HCT116 (cell line): ENCODE measurements around the gene THSD7B.

Experiments
- EZH2phosphoT487 ChIP-seq: fragments of 200-600 bp; IDR thresholded peaks from 2 replicates; pipeline ENCODE4 v1.6.1; 2018; ENCODE audit warnings: antibody characterized with exemption, borderline replicate concordance
- POLR2A ChIP-seq: IDR thresholded peaks from 2 replicates; pipeline ENCODE4 v1.7.0; 2011; ENCODE audit warnings: borderline replicate concordance; ENCODE audit not compliant: insufficient read depth, insufficient read length; ENCODE audit errors: extremely low read depth
- SP1 ChIP-seq: IDR thresholded peaks from 2 replicates; pipeline ENCODE4 v1.6.1; 2012; ENCODE audit warnings: low read depth
- SRF ChIP-seq: IDR thresholded peaks from 2 replicates; pipeline ENCODE4 v1.6.1; 2012; ENCODE audit warnings: low read depth
- ZNF274 ChIP-seq: fragments of 200-500 bp; sonication (Bioruptor generic); IDR thresholded peaks from 2 replicates; pipeline ENCODE4 v1.6.1; 2014; ENCODE audit warnings: mild to moderate bottlenecking, low read depth, low read length, inconsistent platforms
- TF ChIP-seq, protein P1 (sequence below), 3 experiments: fragments of 200-600 bp in 1 of 3; sonication (generic) in 1 of 3; IDR thresholded peaks in 2 of 3; conservative IDR thresholded peaks in 1 of 3; 2 replicates each; pipeline ENCODE4 v1.5.1; 2012 to 2017; ENCODE audit warnings: low read depth in 2 of 3, low read length in 2 of 3, antibody characterized with exemption in 1 of 3, borderline replicate concordance in 1 of 3, control low read depth in 1 of 3, mild to moderate bottlenecking in 1 of 3, mixed read lengths in 1 of 3, mixed run types in 1 of 3, moderate library complexity in 1 of 3; ENCODE audit not compliant: insufficient read depth in 1 of 3
- TF ChIP-seq, protein P2 (sequence below): IDR thresholded peaks from 2 replicates; pipeline ENCODE4 v1.6.1; 2012
- TF ChIP-seq, protein P3 (sequence below): IDR thresholded peaks from 2 replicates; pipeline ENCODE4 v1.6.1; 2012

DNA sequence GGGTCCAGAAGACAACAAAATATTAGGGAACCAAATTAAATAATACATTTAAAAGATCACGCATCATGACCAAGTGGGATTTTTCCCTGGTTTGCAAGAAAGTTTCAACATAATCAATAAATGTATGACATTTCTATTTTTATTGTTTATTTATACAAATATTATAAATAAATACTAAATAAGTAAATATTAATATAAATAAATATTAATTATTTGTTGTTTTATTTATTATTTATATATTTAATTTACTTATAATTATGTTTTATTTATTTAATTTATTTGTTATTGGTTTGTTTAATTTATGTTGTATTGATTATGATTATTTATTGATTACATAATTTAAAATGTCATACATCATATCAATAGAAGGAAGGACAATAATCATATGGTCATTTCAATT lies 956.4 kb downstream of the THSD7B start:
- no peak for TF ChIP-seq ZNF274
- no peak for TF ChIP-seq EZH2phosphoT487
- TF ChIP-seq, protein P1, sequence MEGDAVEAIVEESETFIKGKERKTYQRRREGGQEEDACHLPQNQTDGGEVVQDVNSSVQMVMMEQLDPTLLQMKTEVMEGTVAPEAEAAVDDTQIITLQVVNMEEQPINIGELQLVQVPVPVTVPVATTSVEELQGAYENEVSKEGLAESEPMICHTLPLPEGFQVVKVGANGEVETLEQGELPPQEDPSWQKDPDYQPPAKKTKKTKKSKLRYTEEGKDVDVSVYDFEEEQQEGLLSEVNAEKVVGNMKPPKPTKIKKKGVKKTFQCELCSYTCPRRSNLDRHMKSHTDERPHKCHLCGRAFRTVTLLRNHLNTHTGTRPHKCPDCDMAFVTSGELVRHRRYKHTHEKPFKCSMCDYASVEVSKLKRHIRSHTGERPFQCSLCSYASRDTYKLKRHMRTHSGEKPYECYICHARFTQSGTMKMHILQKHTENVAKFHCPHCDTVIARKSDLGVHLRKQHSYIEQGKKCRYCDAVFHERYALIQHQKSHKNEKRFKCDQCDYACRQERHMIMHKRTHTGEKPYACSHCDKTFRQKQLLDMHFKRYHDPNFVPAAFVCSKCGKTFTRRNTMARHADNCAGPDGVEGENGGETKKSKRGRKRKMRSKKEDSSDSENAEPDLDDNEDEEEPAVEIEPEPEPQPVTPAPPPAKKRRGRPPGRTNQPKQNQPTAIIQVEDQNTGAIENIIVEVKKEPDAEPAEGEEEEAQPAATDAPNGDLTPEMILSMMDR (IDR thresholded peaks at IDR 0.05 in 2 of 3, conservative IDR thresholded peaks at IDR 0.05 in 1 of 3; ENCODE audit: borderline replicate concordance in 1 of 3, insufficient read depth in 1 of 3, low read depth in 2 of 3, low read length in 2 of 3), result no peak
- TF ChIP-seq, protein P2, sequence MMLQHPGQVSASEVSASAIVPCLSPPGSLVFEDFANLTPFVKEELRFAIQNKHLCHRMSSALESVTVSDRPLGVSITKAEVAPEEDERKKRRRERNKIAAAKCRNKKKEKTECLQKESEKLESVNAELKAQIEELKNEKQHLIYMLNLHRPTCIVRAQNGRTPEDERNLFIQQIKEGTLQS, result no peak
- TF ChIP-seq SP1, result no peak
- TF ChIP-seq, protein P3, sequence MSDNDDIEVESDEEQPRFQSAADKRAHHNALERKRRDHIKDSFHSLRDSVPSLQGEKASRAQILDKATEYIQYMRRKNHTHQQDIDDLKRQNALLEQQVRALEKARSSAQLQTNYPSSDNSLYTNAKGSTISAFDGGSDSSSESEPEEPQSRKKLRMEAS, result no peak
- no peak for TF ChIP-seq POLR2A
- TF ChIP-seq SRF, result no peak
